A673 (cell line): Measurements from ENCODE around the gene GJE1.

Source experiments
- EZH2 ChIP-seq: fragments of 200-600 bp; sonication (generic); IDR thresholded peaks from 2 replicates; pipeline ENCODE4 v1.6.1; 2017; ENCODE audit warnings: borderline replicate concordance, low read depth, mild to moderate bottlenecking, mixed read lengths, antibody characterized with exemption, low read length; ENCODE audit not compliant: poor library complexity, severe bottlenecking
- TF ChIP-seq, protein P1 (sequence below): fragments of 300-800, 200-600 bp; sonication (generic); conservative IDR thresholded peaks from 2 replicates; pipeline ENCODE4 v1.5.1; 2017; ENCODE audit warnings: low read depth, mild to moderate bottlenecking, antibody characterized with exemption, low read length, moderate library complexity, mixed read lengths

GRCh38 chr6:142132625-142133024 lies at the start of gene GJE1:
- TF ChIP-seq, protein P1, sequence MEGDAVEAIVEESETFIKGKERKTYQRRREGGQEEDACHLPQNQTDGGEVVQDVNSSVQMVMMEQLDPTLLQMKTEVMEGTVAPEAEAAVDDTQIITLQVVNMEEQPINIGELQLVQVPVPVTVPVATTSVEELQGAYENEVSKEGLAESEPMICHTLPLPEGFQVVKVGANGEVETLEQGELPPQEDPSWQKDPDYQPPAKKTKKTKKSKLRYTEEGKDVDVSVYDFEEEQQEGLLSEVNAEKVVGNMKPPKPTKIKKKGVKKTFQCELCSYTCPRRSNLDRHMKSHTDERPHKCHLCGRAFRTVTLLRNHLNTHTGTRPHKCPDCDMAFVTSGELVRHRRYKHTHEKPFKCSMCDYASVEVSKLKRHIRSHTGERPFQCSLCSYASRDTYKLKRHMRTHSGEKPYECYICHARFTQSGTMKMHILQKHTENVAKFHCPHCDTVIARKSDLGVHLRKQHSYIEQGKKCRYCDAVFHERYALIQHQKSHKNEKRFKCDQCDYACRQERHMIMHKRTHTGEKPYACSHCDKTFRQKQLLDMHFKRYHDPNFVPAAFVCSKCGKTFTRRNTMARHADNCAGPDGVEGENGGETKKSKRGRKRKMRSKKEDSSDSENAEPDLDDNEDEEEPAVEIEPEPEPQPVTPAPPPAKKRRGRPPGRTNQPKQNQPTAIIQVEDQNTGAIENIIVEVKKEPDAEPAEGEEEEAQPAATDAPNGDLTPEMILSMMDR: no peak
- no peak for TF ChIP-seq EZH2
